Kidney epithelial cell (primary cell): ENCODE data around the gene TGFBR3L. TPM values are rescaled to one million over a fixed set of nuclear protein-coding genes. Genes with fewer than 3 reads are reported as not detected.

Experiments used
- DNase-seq: peaks from one replicate; pipeline ENCODE4 v3.0.0-alpha.2; 2010; ENCODE audit warnings: low read depth
- H3K27me3 ChIP-seq: 2 replicates; pipeline ENCODE4 v1.6.0; 2011; ENCODE audit warnings: low read length; ENCODE audit not compliant: control insufficient read depth, insufficient read depth
- H3K36me3 ChIP-seq: 2 replicates; pipeline ENCODE4 v1.5.1; 2011; ENCODE audit warnings: low read length; ENCODE audit not compliant: control insufficient read depth, insufficient read depth
- H3K4me3 ChIP-seq: 2 replicates; pipeline ENCODE4 v1.5.1; 2011; ENCODE audit warnings: low read depth, mild to moderate bottlenecking, control low read depth, low read length
- total RNA-seq: library from RNA; depleted of rRNA; stranded (reverse); fragments of >200 nt; gene quantifications from 2 replicates; pipeline ENCODE4 v1.2.3, GENCODE V29; 2015
- TF ChIP-seq, protein P1 (sequence below): IDR thresholded peaks from 2 replicates; pipeline ENCODE4 v1.5.1; 2011; ENCODE audit warnings: mild to moderate bottlenecking, moderate library complexity, low read length, control low read depth, inconsistent platforms; ENCODE audit not compliant: insufficient read depth, poor library complexity, severe bottlenecking

Gene TGFBR3L
- total RNA-seq, 1 donor from 2014 or later, result 4.5 TPM

DNA sequence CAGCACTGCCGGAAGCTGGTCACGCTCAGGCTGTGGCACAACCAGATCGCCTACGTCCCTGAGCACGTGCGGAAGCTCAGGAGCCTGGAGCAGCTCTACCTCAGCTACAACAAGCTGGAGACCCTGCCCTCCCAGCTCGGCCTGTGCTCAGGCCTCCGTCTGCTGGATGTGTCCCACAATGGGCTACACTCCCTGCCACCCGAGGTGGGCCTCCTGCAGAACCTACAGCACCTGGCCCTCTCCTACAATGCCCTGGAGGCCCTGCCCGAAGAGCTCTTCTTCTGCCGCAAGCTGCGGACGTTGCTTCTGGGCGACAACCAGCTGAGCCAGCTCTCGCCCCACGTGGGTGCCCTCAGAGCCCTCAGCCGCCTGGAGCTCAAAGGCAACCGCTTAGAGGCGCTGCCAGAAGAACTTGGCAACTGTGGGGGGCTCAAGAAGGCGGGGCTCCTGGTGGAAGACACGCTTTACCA, 14.2 kb upstream of the TGFBR3L start:
- Histone ChIP-seq H3K27me3 (no peaks in the 10 kb centered on the region), H3K4me3 (no peak overlapping the region), H3K36me3 (peaks cover 1% of the 10 kb centered on the region)
- TF ChIP-seq, protein P1, sequence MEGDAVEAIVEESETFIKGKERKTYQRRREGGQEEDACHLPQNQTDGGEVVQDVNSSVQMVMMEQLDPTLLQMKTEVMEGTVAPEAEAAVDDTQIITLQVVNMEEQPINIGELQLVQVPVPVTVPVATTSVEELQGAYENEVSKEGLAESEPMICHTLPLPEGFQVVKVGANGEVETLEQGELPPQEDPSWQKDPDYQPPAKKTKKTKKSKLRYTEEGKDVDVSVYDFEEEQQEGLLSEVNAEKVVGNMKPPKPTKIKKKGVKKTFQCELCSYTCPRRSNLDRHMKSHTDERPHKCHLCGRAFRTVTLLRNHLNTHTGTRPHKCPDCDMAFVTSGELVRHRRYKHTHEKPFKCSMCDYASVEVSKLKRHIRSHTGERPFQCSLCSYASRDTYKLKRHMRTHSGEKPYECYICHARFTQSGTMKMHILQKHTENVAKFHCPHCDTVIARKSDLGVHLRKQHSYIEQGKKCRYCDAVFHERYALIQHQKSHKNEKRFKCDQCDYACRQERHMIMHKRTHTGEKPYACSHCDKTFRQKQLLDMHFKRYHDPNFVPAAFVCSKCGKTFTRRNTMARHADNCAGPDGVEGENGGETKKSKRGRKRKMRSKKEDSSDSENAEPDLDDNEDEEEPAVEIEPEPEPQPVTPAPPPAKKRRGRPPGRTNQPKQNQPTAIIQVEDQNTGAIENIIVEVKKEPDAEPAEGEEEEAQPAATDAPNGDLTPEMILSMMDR, result no peak
- DNase-seq, result no peak

DNA sequence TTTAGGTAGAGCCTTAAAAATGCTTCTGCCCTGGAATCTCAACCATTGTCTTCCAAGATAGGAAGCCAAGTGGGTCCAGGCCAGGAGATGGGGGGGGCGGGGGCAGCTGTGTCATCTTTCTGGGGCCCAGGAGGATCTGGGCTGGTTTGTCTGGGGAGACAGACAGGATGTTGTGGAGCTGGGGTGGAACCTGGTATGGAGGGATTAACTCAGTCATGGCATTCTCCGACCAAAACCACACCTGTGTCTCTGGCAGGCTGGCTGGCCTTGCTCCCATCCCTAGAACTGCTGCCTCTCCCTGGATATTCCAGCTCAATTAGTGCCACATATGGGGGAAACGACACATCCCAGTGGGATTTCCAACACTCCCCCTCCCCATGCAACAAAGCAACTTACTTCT, 13.7 kb upstream of the TGFBR3L start:
- no peak for DNase-seq
- TF ChIP-seq, protein P1, result no peak
- no peaks in the 10 kb centered on the region for H3K27me3 ChIP-seq
- peaks cover 1% of the 10 kb centered on the region for H3K36me3 ChIP-seq
- H3K4me3 ChIP-seq, result no peak overlapping the region

DNA sequence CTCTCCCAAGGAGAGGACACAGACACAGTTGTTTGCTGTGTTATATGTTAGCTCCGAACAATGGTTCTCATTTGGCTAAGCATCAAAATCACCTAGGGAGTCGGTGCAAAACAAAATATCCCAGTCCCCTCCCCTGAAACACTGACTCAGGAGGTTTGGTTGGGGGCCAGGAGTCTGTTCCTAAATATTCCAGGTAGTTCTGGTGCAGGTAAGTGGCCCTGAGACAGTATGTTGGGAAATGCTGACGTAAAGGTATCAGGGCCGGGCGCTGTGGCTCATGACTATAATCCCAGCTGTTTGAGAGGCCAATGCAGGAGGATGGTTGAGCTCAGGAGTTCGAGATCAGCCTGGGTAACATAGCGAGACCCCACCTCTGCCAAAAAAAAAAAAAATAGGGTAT, 13.3 kb upstream of the TGFBR3L start:
- TF ChIP-seq, protein P1, result no peak
- DNase-seq, result no peak
- Histone ChIP-seq H3K27me3 (no peaks in the 10 kb centered on the region), H3K4me3 (no peak overlapping the region), H3K36me3 (peaks cover 1% of the 10 kb centered on the region)

DNA sequence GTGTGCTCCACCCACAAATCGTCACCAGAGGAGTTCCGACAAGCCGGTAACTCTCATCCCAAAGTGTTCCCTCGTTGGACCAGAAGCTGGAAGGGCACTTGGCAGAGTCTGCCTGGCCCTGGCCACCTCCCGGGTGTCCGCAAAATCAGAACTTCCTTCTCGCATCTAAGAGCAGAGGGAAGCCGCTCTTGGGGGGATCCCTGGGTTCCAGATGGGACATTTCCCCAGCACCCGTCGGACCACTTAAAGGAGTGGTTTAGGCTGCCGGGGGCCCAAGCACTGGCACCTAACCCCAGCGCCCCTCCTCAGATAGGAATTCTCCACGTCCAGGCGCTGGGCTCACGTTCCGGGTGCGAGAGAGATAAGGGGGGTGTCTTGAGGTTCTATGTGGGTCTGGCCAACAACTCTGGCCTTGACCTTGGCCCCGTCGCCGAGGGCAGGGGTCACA, 11.8 kb upstream of the TGFBR3L start:
- H3K27me3 ChIP-seq, result no peaks in the 10 kb centered on the region
- no peak for DNase-seq
- H3K4me3 ChIP-seq, result peak overlapping the region; percentile 54
- TF ChIP-seq, protein P1, result no peak
- H3K36me3 ChIP-seq, result peaks cover 1% of the 10 kb centered on the region

DNA sequence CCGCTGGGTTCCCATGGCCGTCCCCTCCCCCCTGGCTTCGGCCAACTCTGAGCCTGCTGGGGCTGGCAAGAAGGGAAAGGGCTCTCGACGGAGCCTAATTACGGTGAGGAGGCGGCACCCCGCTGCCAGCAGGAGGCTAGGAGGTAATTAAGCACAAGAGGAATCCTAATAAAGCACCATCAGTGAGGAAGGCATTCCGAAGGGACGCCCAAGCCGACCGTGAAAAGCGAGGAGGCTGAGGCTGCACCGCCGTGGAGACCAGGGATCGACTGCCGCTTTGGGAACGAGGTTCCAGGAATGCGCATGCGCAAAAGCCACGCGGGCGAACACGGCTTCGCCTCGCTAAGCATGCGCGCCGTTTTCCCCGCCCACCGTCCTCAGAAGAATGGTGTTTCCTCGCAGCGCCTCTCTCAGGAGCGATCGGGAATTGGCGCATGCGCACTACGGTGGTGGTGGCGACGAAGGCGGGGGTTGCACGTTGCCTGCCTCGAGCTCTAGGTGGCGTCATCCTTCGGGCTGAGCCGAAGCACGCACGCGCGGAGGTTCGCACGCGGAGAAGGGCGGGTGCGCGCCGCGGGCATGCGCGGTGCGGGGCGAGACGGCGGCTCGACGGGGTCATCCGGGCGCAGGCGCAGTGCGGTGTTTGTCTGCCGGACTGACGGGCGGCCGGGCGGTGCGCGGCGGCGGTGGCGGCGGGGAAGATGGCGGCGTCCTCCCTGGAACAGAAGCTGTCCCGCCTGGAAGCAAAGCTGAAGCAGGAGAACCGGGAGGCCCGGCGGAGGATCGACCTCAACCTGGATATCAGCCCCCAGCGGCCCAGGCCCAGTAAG, 11.2 kb upstream of the TGFBR3L start, which contains the start of gene MAP2K7:
MAP2K7 (plus strand) TSS at position 634 of the 830 bp plus-strand sequence; CDS start at position 702, 68 bp downstream.
- TF ChIP-seq, protein P1, result peak; percentile 60
- Histone ChIP-seq H3K36me3 (peaks cover 1% of the 10 kb centered on the region), H3K4me3 (peak within 1 kb of the TSS; percentile 84), H3K27me3 (no peaks in the 10 kb centered on the region)
- peak; percentile 87 for DNase-seq
